Osteoblast (primary cell): ENCODE data around the gene NOL4L. TPM values are rescaled to one million over a fixed set of nuclear protein-coding genes. Genes with fewer than 3 reads are reported as not detected.

Experiments used
- DNase-seq: peaks from one replicate; pipeline ENCODE4 v3.0.0; 2011; ENCODE audit warnings: low spot score, mixed read lengths; ENCODE audit not compliant: insufficient read length; ENCODE audit errors: missing footprints
- H2AFZ ChIP-seq: 2 replicates; pipeline ENCODE4 v1.6.0; 2011; ENCODE audit warnings: mild to moderate bottlenecking, low read length
- H3K27ac ChIP-seq: 2 replicates; pipeline ENCODE4 v1.5.1; 2011; ENCODE audit warnings: mild to moderate bottlenecking, low read depth, low read length, moderate library complexity
- H3K27me3 ChIP-seq: 2 replicates; pipeline ENCODE4 v1.6.0; 2012; ENCODE audit warnings: mild to moderate bottlenecking, control low read depth, inconsistent platforms, low read length, moderate library complexity; ENCODE audit not compliant: insufficient read depth
- H3K36me3 ChIP-seq: 2 replicates; pipeline ENCODE4 v1.5.1; 2011; ENCODE audit warnings: mild to moderate bottlenecking, low read length, control low read depth, moderate library complexity; ENCODE audit not compliant: insufficient read depth
- H3K4me1 ChIP-seq: 2 replicates; pipeline ENCODE4 v1.5.1; 2011; ENCODE audit warnings: mild to moderate bottlenecking, low read length, control low read depth, moderate library complexity; ENCODE audit not compliant: insufficient read depth
- H3K4me2 ChIP-seq: 2 replicates; pipeline ENCODE4 v1.6.0; 2011; ENCODE audit warnings: mild to moderate bottlenecking, low read length; ENCODE audit not compliant: insufficient read depth
- H3K4me3 ChIP-seq: fragments of 200-600 bp; sonication (generic); 3 replicates; pipeline ENCODE4 v1.5.1; 2012; ENCODE audit warnings: mild to moderate bottlenecking, low read length, inconsistent platforms; ENCODE audit not compliant: insufficient read depth
- H3K79me2 ChIP-seq: 2 replicates; pipeline ENCODE4 v1.6.0; 2012; ENCODE audit warnings: mild to moderate bottlenecking, low read length, control low read depth, inconsistent platforms; ENCODE audit not compliant: insufficient read depth
- H3K9me3 ChIP-seq: 2 replicates; pipeline ENCODE4 v1.5.1; 2011; ENCODE audit warnings: low read depth, low read length, control low read depth
- H4K20me1 ChIP-seq: 2 replicates; pipeline ENCODE4 v1.6.0; 2012; ENCODE audit warnings: mild to moderate bottlenecking, low read length, control low read depth; ENCODE audit not compliant: insufficient read depth
- total RNA-seq: library from RNA; depleted of rRNA; stranded (reverse); fragments of >200 nt; gene quantifications from 2 replicates; pipeline ENCODE4 v1.2.3, GENCODE V29; 2012
- TF ChIP-seq, protein P1 (sequence below): IDR thresholded peaks from 2 replicates; pipeline ENCODE4 v1.5.1; 2011; ENCODE audit warnings: mild to moderate bottlenecking, low read depth, low read length, moderate library complexity; ENCODE audit errors: extremely low read depth

NOL4L gene
- total RNA-seq, 1 donor = 6.2 TPM

GRCh38 chr20:32538526-32538939 lies 46.6 kb downstream of the NOL4L start:
- no peak overlapping the region for H2AFZ ChIP-seq
- no peaks in the 10 kb centered on the region for H4K20me1 ChIP-seq

GRCh38 chr20:32537657-32538525 lies 47.2 kb downstream of the NOL4L start:
- Histone ChIP-seq H3K9me3 (no peaks in the 10 kb centered on the region), H2AFZ (no peak overlapping the region), H3K79me2 (no peaks in the 10 kb centered on the region), H3K27ac (no peak overlapping the region), H3K4me2 (no peak overlapping the region), H3K27me3 (peaks cover 13% of the 10 kb centered on the region), H3K4me3 (no peak overlapping the region), H4K20me1 (no peaks in the 10 kb centered on the region), H3K4me1 (no peaks in the 10 kb centered on the region), H3K36me3 (no peaks in the 10 kb centered on the region)
- DNase-seq = no peak
- TF ChIP-seq, protein P1, sequence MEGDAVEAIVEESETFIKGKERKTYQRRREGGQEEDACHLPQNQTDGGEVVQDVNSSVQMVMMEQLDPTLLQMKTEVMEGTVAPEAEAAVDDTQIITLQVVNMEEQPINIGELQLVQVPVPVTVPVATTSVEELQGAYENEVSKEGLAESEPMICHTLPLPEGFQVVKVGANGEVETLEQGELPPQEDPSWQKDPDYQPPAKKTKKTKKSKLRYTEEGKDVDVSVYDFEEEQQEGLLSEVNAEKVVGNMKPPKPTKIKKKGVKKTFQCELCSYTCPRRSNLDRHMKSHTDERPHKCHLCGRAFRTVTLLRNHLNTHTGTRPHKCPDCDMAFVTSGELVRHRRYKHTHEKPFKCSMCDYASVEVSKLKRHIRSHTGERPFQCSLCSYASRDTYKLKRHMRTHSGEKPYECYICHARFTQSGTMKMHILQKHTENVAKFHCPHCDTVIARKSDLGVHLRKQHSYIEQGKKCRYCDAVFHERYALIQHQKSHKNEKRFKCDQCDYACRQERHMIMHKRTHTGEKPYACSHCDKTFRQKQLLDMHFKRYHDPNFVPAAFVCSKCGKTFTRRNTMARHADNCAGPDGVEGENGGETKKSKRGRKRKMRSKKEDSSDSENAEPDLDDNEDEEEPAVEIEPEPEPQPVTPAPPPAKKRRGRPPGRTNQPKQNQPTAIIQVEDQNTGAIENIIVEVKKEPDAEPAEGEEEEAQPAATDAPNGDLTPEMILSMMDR = no peak

More at GRCh38 chr20:32538526-32538939, 46.6 kb downstream of the NOL4L start:
- no peaks in the 10 kb centered on the region for H3K9me3 ChIP-seq
- TF ChIP-seq, protein P1 = no peak
- H3K4me1 ChIP-seq = no peaks in the 10 kb centered on the region
- peaks cover 13% of the 10 kb centered on the region for H3K27me3 ChIP-seq
- no peak overlapping the region for H3K27ac ChIP-seq
- no peak for DNase-seq
- H3K4me2 ChIP-seq = no peak overlapping the region
- no peak overlapping the region for H3K4me3 ChIP-seq
- no peaks in the 10 kb centered on the region for H3K36me3 ChIP-seq
- H3K79me2 ChIP-seq = no peaks in the 10 kb centered on the region

DNA sequence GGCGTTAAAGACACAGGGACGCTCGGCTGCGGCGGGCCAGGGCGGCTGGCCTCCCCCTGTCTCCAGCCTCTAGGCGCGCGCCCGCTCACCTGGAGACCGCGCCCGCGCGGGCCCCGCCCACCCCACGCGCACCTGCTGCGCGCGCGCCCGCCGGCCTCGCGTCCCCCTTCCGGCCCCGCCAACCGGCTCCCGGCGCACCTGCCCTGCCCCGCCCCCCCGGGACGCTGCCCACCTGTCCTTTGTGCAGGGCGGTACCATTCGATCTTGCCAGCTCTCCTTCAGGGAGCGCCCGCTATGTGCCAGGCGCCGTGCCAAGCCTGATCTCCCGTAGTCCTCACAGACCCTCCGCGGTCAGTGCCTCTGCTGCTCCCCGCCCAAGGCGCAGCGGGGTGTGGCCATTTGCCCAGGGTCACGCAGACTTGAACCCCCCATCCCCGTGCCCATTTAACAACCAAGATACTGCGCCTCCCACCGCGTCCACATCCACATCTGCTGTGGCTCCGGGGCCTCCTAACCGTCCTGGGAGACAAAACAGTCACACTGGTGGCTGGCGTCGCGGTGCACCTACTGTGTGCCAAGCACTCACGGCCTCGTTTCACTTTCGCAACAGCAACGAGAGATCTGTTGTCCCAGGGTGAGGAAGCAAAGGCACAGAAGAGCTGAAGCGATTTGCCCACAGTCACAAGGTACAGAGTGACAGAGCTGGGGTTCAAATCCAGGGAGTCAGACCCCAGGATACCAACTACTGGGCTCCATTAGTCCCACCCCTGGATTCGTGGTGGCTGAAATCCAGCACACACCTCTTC lies 48.1 kb downstream of the NOL4L start:
- no peak overlapping the region for H3K4me2 ChIP-seq
- H3K27me3 ChIP-seq = peaks cover 16% of the 10 kb centered on the region
- TF ChIP-seq, protein P1 = no peak

More for the DNA sequence above, 48.1 kb downstream of the NOL4L start:
- Histone ChIP-seq H3K4me1 (no peaks in the 10 kb centered on the region), H3K79me2 (no peaks in the 10 kb centered on the region), H2AFZ (no peak overlapping the region), H3K9me3 (no peaks in the 10 kb centered on the region), H3K4me3 (no peak overlapping the region), H4K20me1 (no peaks in the 10 kb centered on the region), H3K36me3 (no peaks in the 10 kb centered on the region), H3K27ac (no peak overlapping the region)
- no peak for DNase-seq
